Measurements from ENCODE around the gene HNRNPL. TPM values are rescaled to one million over a fixed set of nuclear protein-coding genes. Genes with fewer than 3 reads are reported as not detected.

Gene HNRNPL
- total and polyA plus RNA-seq, 8 donors = 111 to 242 (median 153) TPM

GRCh38 chr19:38893341-38893771 lies 43.6 kb upstream of the HNRNPL start:
- Histone ChIP-seq H3K27ac (no peak overlapping the region), H3K36me3 (peaks cover 23 to 64% (median 57%) of the 10 kb centered on the region in 4 donors)
- WGBS, 5 donors = 75 to 93% (median 88%) methylated on average over 11 to 14 of the region's 14 CpGs

GRCh38 chr19:38892841-38893240 lies 43.1 kb upstream of the HNRNPL start:
- 81 to 92% (median 89%) methylated on average over 5 of the region's 5 CpGs for WGBS, 5 donors
- no peak overlapping the region for H3K27ac ChIP-seq

More at GRCh38 chr19:38893341-38893771, 43.6 kb upstream of the HNRNPL start:
- no peak overlapping the region for H3K4me3 ChIP-seq
- no peak for DNase-seq
- H3K4me1 ChIP-seq = peaks cover 7 to 37% (median 15%) of the 10 kb centered on the region in 4 donors
- H3K9me3 ChIP-seq = no peaks in the 10 kb centered on the region
- TF ChIP-seq EP300 (IDR thresholded peaks at IDR 0.05) (no peak), POLR2A (IDR thresholded peaks at IDR 0.05) (no peak)
- H3K27me3 ChIP-seq = no peaks in the 10 kb centered on the region
- intact Hi-C loops (cut with DNase I; ENCODE audit: low total_unique reads) = no loop called here

GRCh38 chr19:38891771-38892170 lies 42.0 kb upstream of the HNRNPL start:
- no peak for TF ChIP-seq EP300 (IDR thresholded peaks at IDR 0.05)
- no peak for TF ChIP-seq POLR2AphosphoS5 (IDR thresholded peaks at IDR 0.05)
- TF ChIP-seq CTCF (IDR thresholded peaks at IDR 0.05) = no peak
- no peak for TF ChIP-seq POLR2A (IDR thresholded peaks at IDR 0.05)
- 89 to 97% (median 92%) methylated on average over 5 to 6 of the region's 6 CpGs for WGBS, 5 donors
- intact Hi-C loops (cut with DNase I; ENCODE audit: low total_unique reads) = no loop called here
- Histone ChIP-seq H3K4me1 (peaks cover 0 to 21% (median 3%) of the 10 kb centered on the region in 4 donors), H3K36me3 (peaks cover 26 to 76% (median 67%) of the 10 kb centered on the region in 4 donors), H3K27me3 (no peaks in the 10 kb centered on the region), H3K9me3 (no peaks in the 10 kb centered on the region), H3K27ac (no peak overlapping the region), H3K4me3 (no peak overlapping the region)
- DNase-seq = no peak

More at GRCh38 chr19:38892841-38893240, 43.1 kb upstream of the HNRNPL start:
- no peak overlapping the region for H3K4me3 ChIP-seq
- no peak for TF ChIP-seq POLR2A (IDR thresholded peaks at IDR 0.05)
- no peak for TF ChIP-seq POLR2AphosphoS5 (IDR thresholded peaks at IDR 0.05)
- no peak for TF ChIP-seq CTCF (IDR thresholded peaks at IDR 0.05)
- no peak for TF ChIP-seq EP300 (IDR thresholded peaks at IDR 0.05)
- H3K9me3 ChIP-seq = no peaks in the 10 kb centered on the region
- no peak for DNase-seq
- peaks cover 26 to 70% (median 62%) of the 10 kb centered on the region in 4 donors for H3K36me3 ChIP-seq
- H3K27me3 ChIP-seq = no peaks in the 10 kb centered on the region
- intact Hi-C loops (cut with DNase I; ENCODE audit: low total_unique reads) = no loop called here
- H3K4me1 ChIP-seq = peaks cover 1 to 32% (median 10%) of the 10 kb centered on the region in 4 donors

GRCh38 chr19:38890686-38891085 lies 40.9 kb upstream of the HNRNPL start:
- H3K36me3 ChIP-seq = peaks cover 26 to 76% (median 71%) of the 10 kb centered on the region in 4 donors
- intact Hi-C loops (cut with DNase I; ENCODE audit: low total_unique reads) = no loop called here
- peaks cover 0 to 16% (median 0%) of the 10 kb centered on the region in 4 donors for H3K4me1 ChIP-seq
- H3K27ac ChIP-seq = no peak overlapping the region
- no peaks in the 10 kb centered on the region for H3K27me3 ChIP-seq
- TF ChIP-seq CTCF (IDR thresholded peaks at IDR 0.05) (no peak), POLR2A (IDR thresholded peaks at IDR 0.05) (no peak), POLR2AphosphoS5 (IDR thresholded peaks at IDR 0.05) (no peak), EP300 (IDR thresholded peaks at IDR 0.05) (no peak)
- no peak overlapping the region for H3K4me3 ChIP-seq
- no peak for DNase-seq
- H3K9me3 ChIP-seq = no peaks in the 10 kb centered on the region

GRCh38 chr19:38889803-38890202 lies 40.0 kb upstream of the HNRNPL start:
- TF ChIP-seq CTCF (IDR thresholded peaks at IDR 0.05) (no peak), POLR2A (IDR thresholded peaks at IDR 0.05) (no peak), POLR2AphosphoS5 (IDR thresholded peaks at IDR 0.05) (no peak), EP300 (IDR thresholded peaks at IDR 0.05) (no peak)
- Histone ChIP-seq H3K4me1 (peaks cover 0 to 7% (median 0%) of the 10 kb centered on the region in 4 donors), H3K9me3 (no peaks in the 10 kb centered on the region), H3K27me3 (no peaks in the 10 kb centered on the region), H3K4me3 (no peak overlapping the region), H3K36me3 (peaks cover 26 to 80% (median 72%) of the 10 kb centered on the region in 4 donors), H3K27ac (no peak overlapping the region)
- no peak for DNase-seq
- 82 to 94% (median 87%) methylated on average over 7 to 8 of the region's 8 CpGs for WGBS, 5 donors
- intact Hi-C loops (cut with DNase I; ENCODE audit: low total_unique reads) = no loop called here
